Lung microvascular endothelial cell (primary cell): Measurements from ENCODE around the gene ELP4. TPM values are rescaled to one million over a fixed set of nuclear protein-coding genes. Genes with fewer than 3 reads are reported as not detected.

Source experiments
- DNase-seq, 2 donors: peaks; one replicate each; pipeline versions ENCODE4 v3.0.0 to v3.0.0-alpha.2; 2010; ENCODE audit warnings: low read depth in 2 of 2
- total RNA-seq: library from RNA; depleted of rRNA; stranded (reverse); fragments of >200 nt; gene quantifications from 2 replicates; pipeline ENCODE4 v1.2.1, GENCODE V29; 2014

Gene ELP4
- total RNA-seq, 1 donor from 2014 or later: 8.1 TPM

DNA sequence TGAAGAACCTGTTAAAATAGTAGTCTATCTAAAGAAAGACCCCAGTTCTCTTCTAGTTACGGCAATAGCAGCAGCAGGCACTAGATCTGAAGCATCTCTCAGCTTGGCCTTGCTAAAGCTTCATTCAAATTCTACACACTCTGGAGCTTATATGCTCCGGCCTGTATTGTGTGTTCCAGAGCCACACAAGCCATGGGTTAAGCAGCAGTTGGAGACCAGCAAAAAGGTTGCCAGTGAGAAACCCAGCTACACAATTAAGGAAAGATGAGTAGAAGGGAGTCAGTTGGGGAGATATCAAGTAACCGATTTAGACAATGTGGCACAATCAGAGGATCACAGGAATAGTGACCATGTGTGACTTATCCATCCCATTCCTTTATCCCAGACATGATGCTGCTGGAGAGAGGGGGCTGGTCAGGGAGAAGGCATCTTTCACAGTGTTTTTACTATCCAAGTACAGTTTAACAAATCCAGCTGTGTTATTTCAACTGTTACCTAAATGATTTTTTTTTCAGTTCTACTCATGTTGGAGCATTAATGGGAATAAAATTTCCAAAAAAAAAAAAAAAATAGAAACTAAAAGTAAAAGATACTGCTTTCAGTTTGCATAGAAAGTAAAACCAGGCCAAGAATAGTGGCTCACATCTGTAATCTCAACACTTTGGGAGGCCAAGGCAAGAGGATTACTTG is 260.6 kb downstream of the ELP4 start:
- DNase-seq: no peak

DNA sequence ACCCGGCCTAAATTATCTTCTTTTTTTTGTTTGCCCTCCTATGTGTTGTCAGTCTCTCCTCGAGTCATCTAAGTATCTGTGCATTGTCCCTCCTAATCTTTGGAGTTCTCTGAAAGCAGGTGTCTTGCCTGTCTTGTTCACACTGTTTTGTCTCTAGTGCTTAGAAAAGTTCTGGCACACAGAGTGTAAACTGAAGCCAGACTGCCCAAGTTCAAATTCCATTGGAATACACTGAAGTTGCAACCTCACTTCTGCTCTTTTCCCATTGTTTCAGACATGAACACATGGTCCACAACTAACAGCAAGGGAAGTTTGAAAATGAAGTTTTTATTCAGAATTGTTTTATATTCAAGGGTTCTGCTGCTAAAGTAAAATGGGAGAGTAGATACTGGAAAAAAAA is 262.8 kb downstream of the ELP4 start:
- no peak for DNase-seq

- DNase-seq: peak; percentile 22 to 64
Measured at GRCh38 chr11:31779374-31779791, 269.8 kb downstream of the ELP4 start.

DNA sequence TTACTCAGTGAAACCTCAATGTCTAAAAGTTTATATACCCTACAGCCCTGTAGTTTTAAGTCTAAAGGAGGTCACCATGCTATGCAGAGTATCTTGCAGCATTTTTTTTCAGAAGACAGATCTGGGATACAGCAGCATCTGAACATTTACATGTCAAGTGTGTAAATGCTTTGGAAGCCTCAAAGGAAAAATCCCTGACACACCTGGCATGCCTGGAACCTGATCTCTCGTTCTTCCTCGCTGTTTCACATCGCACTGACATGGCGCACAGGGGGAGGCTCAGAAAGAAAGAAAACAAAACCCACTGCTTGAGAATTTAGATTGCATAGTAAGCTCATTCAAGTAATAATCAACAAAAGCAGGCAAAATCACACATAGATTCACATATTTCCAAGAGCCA is 270.5 kb downstream of the ELP4 start:
- DNase-seq: no peak

DNA sequence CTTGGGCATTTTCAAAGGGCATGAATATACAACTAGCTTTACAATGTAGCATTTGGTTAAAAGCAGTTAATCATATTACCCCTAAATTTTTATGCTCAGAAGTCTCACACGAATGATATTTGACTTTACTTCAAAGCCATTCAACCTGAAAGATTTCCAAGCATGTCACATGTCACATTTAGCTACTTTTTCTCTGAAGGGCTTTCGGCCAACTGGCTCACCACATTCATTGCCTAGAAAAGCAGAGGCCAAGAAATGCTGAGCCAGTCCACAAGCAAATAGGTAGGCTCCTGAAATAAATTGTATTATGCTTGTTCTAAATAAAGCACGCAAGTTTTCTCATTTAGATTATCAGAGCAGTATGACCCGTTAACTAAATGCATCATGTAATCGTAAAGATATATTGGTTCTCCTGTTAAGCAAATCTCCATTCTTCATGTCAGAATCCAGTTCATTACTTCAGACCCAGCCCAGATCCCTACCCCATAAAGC is 271.0 kb downstream of the ELP4 start:
- DNase-seq: no peak

DNA sequence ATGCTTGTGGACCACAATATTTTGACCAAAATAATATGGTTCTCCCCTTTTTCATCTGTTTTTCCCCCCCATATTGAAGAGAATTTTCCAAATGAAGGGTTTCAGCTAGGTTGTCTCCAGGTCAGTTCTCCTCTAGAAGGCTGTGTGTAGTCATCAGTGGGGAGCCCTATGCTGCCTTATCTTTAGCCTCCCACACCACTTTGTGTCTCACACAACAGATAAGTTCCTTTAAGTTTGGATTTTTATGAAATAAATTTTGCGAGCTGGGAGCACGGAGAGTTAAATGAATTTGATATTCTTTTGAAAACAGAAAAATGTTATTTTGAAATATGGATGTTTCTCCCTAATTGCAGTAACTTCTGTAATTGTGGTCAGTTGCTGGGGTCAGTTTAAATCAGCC is 272.7 kb downstream of the ELP4 start:
- DNase-seq: no peak

GRCh38 chr11:31783252-31783651 is 273.7 kb downstream of the ELP4 start:
- no peak for DNase-seq

DNA sequence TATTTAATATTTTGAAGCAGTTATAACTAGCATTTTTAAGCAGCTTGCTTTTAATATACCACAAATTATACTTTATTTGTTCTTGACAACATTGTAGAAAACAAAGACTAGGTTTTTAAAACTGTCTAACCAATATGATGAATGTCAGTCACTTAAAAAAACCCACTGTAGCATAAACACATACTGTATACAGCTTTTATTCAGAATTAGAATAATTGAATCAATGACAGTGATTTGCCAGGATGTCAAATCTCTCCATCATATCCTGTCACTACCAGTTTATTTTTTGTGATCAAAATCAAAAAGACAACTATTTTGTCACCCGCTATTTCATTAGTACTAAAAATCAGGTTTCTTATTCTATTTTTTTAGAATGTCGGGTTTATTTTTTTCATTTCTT is 275.0 kb downstream of the ELP4 start:
- no peak for DNase-seq

DNA sequence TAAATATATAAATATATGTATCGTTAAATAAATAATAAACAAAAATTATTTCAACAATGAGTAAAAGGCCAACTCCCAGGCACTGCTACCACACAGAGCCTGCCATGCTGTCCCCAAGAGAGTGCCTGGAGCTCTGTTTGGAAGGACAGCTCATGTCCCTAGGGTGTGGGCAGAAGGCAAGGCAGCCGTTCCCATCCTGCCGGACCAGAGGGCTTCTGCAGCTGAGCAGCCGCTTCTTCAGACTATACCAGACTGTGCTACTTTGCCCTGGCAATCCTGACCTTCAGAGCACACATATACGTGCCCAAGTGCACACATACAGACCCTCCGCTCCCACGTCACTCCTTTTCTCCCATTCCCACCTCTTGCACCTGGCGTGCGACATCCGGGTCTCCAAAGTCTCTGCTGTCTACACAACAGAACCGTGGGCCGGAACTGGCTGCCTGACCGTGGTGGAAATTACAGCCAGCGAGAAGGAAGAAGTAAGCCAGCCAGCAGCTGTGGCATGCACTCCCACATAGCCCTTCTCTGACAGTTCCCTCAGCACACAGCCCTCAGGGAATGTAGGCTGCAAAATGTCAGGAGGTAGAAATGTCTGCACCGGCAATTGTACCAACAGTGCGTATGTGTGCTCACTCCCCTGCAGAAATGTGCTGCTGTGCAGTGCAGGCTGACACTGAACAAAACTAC is 277.6 kb downstream of the ELP4 start:
- no peak for DNase-seq

DNA sequence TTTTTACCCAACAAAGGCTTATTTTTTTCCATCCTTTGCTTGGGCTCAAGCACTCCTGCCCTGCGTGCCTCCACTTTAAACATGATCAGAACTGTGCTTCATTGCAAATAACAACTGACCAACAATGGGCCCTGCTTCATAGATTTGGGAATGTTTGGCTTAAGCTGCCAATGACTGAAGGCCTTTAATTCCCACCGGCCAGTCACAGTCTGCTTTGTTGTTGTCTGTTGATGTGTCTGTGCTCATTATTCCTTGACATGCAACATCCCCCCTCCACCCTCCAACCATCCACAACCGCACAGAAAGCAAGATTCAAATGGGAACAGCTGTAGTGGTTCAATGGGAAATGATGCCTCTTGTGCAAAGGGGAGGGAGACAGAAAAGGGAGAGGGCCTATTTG is 278.5 kb downstream of the ELP4 start:
- no peak for DNase-seq

DNA sequence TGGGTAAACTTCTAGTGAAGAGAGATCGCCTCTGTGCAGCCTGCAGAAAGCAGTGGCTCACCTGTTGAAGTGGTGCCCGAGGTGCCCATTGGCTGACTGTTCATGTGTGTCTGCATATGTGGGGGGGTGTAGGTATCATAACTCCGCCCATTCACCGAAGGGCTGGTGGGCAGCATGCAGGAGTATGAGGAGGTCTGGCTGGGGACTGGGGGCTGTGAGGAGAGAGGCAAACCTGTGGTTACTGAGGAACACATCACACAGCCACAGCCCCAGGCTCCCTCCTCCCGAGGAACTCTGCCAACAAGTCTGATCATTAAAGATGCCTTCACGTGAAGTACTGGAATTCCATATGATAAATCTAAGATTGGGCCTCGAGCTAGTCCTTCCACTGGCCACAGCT is 281.1 kb downstream of the ELP4 start:
- DNase-seq: no peak

- no peak for DNase-seq
Measured at GRCh38 chr11:31792036-31792435, 282.5 kb downstream of the ELP4 start.

DNA sequence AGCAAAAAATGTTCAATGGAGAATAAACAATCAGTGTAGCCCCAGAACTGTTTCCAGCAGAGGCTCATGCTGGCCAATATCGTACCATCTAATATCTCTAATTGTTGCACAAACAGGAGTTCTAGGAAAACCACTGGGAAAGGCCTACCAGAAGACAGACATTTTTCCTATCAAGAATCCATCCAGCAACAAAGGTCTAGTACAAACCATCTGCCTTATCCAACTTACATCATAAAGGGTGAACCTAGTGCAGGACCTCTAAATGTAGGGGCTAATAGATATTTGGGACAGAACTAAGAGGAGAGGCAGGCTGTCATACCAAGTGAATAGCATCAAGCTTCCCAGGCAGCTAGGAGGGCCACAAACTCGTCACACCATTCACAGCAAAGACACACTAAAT is 282.9 kb downstream of the ELP4 start:
- DNase-seq: no peak

- no peak for DNase-seq
Measured at GRCh38 chr11:31793264-31793663, 283.7 kb downstream of the ELP4 start.

DNA sequence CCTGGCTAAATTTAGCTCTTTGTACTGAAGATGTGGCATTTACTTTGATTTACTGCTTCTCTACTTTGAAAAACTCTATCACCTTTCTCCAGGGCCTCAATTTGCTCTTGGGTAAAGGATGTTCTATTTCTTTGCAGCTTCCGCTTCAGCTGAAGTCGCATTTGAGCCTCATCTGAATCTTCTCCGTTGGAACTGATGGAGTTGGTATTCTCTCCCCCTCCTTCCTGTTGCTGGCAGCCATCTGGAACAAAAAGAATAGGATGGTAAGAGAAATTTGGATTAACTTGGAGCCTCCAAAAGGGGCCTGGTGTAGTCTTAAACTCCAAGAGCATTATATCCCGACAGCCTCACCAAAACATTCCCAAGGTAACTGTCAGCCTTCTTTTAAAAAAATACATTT is 285.0 kb downstream of the ELP4 start:
- DNase-seq: no peak

DNA sequence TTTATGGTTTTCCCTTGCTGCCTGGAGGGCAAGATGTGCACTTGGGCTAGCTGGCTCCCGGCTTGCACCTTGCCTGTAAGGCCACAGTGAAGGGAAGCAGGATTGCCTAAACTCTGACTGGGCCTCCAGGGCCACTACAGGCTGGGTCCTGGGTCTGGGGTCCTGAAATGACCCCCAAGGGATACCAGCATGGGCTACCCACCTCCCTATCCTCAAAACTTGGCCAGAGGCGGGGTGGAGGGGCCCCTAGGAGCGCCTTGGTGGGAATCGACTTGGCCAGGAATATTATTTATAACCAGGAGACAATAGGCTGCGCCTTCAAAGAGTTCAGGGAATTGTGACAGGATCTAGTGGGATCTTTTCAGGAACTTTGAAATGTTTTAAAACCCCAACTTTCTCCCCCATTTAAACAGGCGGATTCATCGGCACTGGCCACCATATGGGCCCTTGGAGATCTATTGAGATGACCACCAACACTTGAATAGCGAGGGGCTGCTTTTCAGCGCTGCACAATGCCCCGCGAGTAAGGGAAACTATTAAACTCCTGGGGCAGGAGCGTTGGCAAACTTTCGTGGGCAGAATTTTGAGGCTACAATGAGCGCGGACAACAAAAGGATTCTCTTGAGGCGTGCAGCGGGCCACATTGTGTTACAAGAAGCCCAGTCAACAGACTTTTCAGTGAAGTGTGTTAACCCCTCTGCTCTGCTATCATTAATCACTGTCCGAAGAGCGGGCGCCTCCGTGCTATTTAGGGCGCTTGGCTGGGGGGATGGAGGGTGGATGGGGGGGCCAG is 286.3 kb downstream of the ELP4 start:
- no peak for DNase-seq

DNA sequence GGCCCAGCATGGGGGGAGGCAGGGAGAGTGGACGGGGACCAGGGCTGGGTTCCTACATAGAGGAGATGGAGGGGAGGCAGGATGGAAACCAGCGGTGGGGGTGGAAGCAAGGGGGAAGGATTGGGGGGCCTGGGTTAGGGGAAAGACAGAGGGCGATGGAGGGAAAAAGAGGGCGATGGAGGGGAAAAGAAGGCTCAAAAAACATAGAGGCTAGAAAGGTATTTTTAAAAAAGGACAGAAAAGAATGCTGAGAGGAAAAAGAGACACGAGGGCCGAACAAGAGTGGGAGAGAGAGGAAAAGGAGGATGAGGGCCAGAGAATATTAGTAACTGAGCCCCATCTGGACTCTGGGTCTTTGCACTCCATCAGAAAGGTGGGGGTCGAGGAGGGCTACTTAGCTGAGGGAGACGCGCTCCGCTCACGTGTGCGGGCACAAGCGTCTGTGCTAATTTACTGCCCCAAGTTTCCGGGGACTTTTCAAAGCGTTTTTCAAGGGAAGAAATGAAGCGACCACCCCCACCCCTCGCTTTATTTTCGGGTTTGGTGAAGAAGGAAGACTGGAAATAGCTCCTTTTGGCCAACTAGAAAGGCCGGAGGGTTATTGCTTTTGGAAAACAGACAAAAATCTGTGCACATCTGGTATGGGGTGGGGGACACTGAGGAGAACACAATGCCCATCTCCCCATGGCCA is 287.1 kb downstream of the ELP4 start:
- no peak for DNase-seq

GRCh38 chr11:31797190-31798056 is 287.9 kb downstream of the ELP4 start:
- DNase-seq: no peak

DNA sequence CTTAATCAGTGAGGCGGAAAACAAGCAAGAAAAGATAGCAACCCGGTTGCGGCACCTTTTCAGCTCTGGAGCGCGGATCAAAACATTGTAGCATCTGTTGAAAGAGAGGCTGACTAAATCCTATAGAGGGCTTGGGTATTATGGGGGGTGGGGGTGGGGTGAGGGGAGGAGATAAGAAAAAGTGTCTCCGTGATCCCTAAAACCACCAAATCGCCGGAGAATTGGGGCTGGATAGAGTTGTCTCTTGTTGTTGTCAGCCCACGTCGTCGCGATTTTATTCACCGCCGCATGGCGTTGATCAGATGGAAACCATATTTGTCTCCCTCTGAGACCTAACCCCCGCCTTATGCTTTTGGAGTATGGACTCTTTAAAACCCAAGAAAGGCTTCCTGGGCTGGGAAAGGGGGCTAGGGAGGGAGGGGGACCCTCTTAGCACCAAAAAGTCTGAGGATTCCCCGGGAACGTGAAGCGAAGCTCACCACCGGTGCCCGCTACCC is 288.5 kb downstream of the ELP4 start:
- DNase-seq: no peak

DNA sequence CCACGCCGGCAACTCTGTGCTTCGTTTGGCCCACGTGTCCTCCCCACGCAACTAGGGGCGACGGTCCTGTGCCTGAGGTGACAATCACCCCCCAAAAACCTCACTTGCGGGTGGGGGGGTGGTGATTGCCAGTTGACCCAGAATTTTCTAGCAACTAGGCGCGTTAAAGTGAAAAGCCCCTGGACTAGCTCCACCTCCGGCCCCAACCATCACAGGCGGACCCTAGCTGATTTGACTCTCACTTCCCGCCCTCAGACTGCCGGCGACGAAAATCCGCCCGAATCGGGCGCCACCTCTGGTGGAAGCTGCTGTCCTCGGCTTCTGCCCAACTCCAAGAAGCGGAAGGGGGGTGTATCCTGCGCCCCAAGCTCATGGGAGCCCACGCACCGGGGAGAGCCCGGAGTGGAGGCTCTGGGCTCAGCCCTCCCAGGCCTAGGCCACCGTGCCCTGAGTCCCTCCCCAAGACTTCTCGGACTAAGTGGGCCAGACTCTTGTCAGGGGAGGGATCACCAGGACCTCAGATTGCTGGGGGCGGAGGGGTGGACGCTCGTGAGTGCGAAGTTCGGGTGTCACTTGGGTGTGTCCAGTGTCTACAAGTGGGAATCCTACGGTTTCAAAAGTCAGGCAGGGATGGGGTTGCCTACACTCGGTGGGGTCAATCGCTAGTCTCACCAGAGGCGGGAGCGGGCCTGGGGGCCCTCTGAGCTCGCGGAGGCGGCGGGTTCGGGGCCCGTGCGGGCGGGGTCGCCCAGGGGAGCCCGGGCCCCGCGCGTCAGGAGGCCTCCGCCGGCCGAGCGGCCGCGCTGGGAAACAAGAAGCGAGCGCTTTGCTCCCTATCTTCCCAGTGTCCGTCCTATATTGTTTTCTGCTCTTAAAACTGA is 289.2 kb downstream of the ELP4 start:
- DNase-seq: no peak
